ENCODE data around the gene RHBDF1.
"Not testable (repeated sequence)": the region's sequence is repeated elsewhere in the genome, so short reads cannot be mapped to it uniquely, and the experiment has no call there.

Gene RHBDF1

DNA sequence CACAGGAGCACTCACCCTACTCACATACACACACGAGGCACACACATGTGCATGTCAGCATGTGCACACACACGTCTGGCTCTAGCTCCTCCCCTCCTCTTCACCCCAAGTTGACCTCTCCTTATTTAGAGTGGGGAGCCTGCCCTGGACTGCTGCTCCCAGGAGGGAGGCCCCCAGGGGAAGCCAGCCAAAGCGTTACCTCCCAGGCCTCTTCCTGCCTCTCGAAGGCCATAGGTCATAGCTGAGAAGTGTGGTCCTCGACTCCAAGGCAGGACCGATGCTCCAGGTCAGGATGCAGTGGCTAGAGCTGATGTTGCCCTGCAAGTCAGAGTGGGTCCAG is 37.8 kb downstream of the RHBDF1 start:
- TF ChIP-seq, protein P1, sequence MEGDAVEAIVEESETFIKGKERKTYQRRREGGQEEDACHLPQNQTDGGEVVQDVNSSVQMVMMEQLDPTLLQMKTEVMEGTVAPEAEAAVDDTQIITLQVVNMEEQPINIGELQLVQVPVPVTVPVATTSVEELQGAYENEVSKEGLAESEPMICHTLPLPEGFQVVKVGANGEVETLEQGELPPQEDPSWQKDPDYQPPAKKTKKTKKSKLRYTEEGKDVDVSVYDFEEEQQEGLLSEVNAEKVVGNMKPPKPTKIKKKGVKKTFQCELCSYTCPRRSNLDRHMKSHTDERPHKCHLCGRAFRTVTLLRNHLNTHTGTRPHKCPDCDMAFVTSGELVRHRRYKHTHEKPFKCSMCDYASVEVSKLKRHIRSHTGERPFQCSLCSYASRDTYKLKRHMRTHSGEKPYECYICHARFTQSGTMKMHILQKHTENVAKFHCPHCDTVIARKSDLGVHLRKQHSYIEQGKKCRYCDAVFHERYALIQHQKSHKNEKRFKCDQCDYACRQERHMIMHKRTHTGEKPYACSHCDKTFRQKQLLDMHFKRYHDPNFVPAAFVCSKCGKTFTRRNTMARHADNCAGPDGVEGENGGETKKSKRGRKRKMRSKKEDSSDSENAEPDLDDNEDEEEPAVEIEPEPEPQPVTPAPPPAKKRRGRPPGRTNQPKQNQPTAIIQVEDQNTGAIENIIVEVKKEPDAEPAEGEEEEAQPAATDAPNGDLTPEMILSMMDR (IDR thresholded peaks at IDR 0.05; ENCODE audit: insufficient read depth, low read length, missing control alignments), result no peak
- DNase-seq (ENCODE audit: low read depth, low spot score), result no peak
- no peak overlapping the region for H3K4me3 ChIP-seq (ENCODE audit: low read depth, low read length)
- ChIA-PET CTCF (no interaction called here), POLR2A (no interaction called here)

GRCh38 chr16:33877-34647 is 38.4 kb downstream of the RHBDF1 start:
- POLR2A ChIA-PET, result no interaction called here
- H3K4me3 ChIP-seq (ENCODE audit: low read depth, low read length), result no peak overlapping the region
- DNase-seq (ENCODE audit: low read depth, low spot score), result no peak
- CTCF ChIA-PET, result no interaction called here
- TF ChIP-seq, protein P1 (IDR thresholded peaks at IDR 0.05; ENCODE audit: insufficient read depth, low read length, missing control alignments), result no peak

- POLR2A ChIA-PET; H3K4me3 ChIP-seq (ENCODE audit: low read depth, low read length); CTCF ChIA-PET; DNase-seq (ENCODE audit: low read depth, low spot score): not testable (repeated sequence)
Measured at GRCh38 chr16:33154-33876, 39.1 kb downstream of the RHBDF1 start.

DNA sequence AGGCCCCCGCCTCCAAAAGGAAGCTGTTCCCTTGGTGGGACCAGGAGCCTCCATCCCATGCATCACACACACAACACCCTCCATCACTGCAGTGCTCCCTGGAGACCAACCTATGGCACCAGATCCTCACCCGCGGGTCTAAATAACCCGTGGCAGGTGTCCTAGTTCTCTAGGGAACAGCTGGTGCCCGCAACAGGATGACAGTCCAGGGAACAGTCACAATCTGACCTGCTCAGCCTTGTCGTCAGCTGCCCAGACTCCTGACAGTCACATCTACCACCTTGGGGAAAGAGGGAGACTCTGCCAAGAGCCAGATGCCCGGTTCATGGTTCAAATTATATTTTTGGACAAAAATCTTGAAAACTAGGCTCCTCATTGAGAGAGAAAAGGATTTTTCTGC is 41.8 kb downstream of the RHBDF1 start:
- CTCF ChIA-PET; DNase-seq (ENCODE audit: low read depth, low spot score); H3K4me3 ChIP-seq (ENCODE audit: low read depth, low read length); POLR2A ChIA-PET: not testable (repeated sequence)

- H3K4me3 ChIP-seq (ENCODE audit: low read depth, low read length); DNase-seq (ENCODE audit: low read depth, low spot score); POLR2A ChIA-PET; CTCF ChIA-PET: not testable (repeated sequence)
Measured at GRCh38 chr16:25926-26348, 46.5 kb downstream of the RHBDF1 start.

DNA sequence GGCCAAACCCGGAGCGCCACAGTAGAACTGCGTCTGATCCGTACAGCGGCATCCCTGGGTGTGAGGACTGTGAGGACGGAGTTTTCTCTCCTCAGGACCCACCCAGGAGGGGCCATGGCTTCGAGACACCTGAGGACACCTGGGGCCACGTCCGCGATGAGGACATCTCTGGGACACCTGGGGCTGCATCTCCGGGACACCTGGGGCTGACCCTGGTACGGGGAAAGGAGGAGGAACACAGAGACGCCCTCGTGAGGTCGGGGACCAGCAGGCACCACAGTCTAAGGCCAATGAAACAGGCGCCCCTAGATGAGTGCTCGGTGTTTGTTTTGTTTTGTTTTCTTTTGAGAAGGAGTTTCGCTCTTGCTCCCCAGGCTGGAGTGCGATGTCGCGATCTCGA is 48.3 kb downstream of the RHBDF1 start:
- DNase-seq (ENCODE audit: low read depth, low spot score); POLR2A ChIA-PET; CTCF ChIA-PET; H3K4me3 ChIP-seq (ENCODE audit: low read depth, low read length): not testable (repeated sequence)

GRCh38 chr16:20886-21285 is 51.5 kb downstream of the RHBDF1 start:
- POLR2A ChIA-PET; CTCF ChIA-PET; DNase-seq (ENCODE audit: low read depth, low spot score); H3K4me3 ChIP-seq (ENCODE audit: low read depth, low read length): not testable (repeated sequence)

- DNase-seq (ENCODE audit: low read depth, low spot score); CTCF ChIA-PET; H3K4me3 ChIP-seq (ENCODE audit: low read depth, low read length); POLR2A ChIA-PET: not testable (repeated sequence)
Measured at GRCh38 chr16:17062-17765, 55.2 kb downstream of the RHBDF1 start.

- H3K4me3 ChIP-seq (ENCODE audit: low read depth, low read length); DNase-seq (ENCODE audit: low read depth, low spot score); POLR2A ChIA-PET; CTCF ChIA-PET: not testable (repeated sequence)
- TF ChIP-seq, protein P1 (IDR thresholded peaks at IDR 0.05; ENCODE audit: insufficient read depth, low read length, missing control alignments), result peak; percentile 38
Measured at GRCh38 chr16:10772-11171, 61.7 kb downstream of the RHBDF1 start.
